AG04449 (cell line): ENCODE data around the gene L3HYPDH.
"Not testable (repeated sequence)": the region's sequence is repeated elsewhere in the genome, so short reads cannot be mapped to it uniquely, and the experiment has no call there.

Experiments
- CTCF ChIA-PET: fragments of 350-600 bp; formaldehyde crosslinking; extraction: SDS; loops from one replicate; lab custom pipeline; 2021; ENCODE audit warnings: antibody characterized with exemption; lab: Yijun Ruan, JAX
- POLR2A ChIA-PET: fragments of 400-600, 350-600 bp; formaldehyde crosslinking; extraction: SDS; loops from one replicate; lab custom pipeline; 2020; ENCODE audit warnings: antibody characterized with exemption, inconsistent platforms; lab: Yijun Ruan, JAX
- DNase-seq: peaks from one replicate; pipeline ENCODE4 v3.0.0-alpha.2; 2010; ENCODE audit warnings: low read depth, low spot score
- H3K4me3 ChIP-seq: 2 replicates; pipeline ENCODE4 v1.5.1; 2011; ENCODE audit warnings: low read depth, mild to moderate bottlenecking, control low read depth, low read length
- CTCF ChIP-seq: IDR thresholded peaks from one replicate; pipeline ENCODE4 v1.5.1; 2011; ENCODE audit warnings: mild to moderate bottlenecking, moderate library complexity, low read length, control low read depth, inconsistent platforms; ENCODE audit not compliant: insufficient read depth; ENCODE audit errors: missing control alignments

Gene L3HYPDH

GRCh38 chr14:59450716-59451115 is 33.5 kb downstream of the L3HYPDH start:
- ChIA-PET POLR2A (no interaction called here), CTCF (interaction anchor here (1.1 to 22.5 kb wide), 3 partner anchors 9 to 323 kb away, joined by 5 to 443 read pairs (median 5); partner anchors contain the start of gene CCDC175)
- no peak for TF ChIP-seq CTCF
- no peak overlapping the region for H3K4me3 ChIP-seq
- no peak for DNase-seq

GRCh38 chr14:59448673-59449072 is 35.5 kb downstream of the L3HYPDH start:
- POLR2A ChIA-PET, H3K4me3 ChIP-seq, DNase-seq: not testable (repeated sequence)
- CTCF ChIA-PET: interaction anchor here (22.5 kb wide), 1 partner anchor 320 kb away, joined by 443 read pairs; no protein-coding TSS in a partner anchor

GRCh38 chr14:59439256-59439965 is 44.8 kb downstream of the L3HYPDH start:
- no peak overlapping the region for H3K4me3 ChIP-seq
- POLR2A ChIA-PET: no interaction called here
- CTCF ChIA-PET: interaction anchor here (1.0 to 22.5 kb wide), 4 partner anchors 16 to 311 kb away, joined by 3 to 443 read pairs (median 4); no protein-coding TSS in a partner anchor
- DNase-seq: peak; percentile 52
- TF ChIP-seq CTCF: no peak

GRCh38 chr14:59438195-59438647 is 46.0 kb downstream of the L3HYPDH start:
- TF ChIP-seq CTCF: no peak
- ChIA-PET POLR2A (no interaction called here), CTCF (interaction anchor here (1.1 to 22.5 kb wide), 4 partner anchors 9 to 310 kb away, joined by 3 to 443 read pairs (median 4); no protein-coding TSS in a partner anchor)
- peak; percentile 71 for DNase-seq
- no peak overlapping the region for H3K4me3 ChIP-seq

- ChIA-PET CTCF (interaction anchor here (1.4 to 22.5 kb wide), 2 partner anchors 29 to 308 kb away, joined by 3 to 443 read pairs; no protein-coding TSS in a partner anchor), POLR2A (no interaction called here)
Observed at GRCh38 chr14:59435987-59436386, 48.2 kb downstream of the L3HYPDH start.

GRCh38 chr14:59435101-59435500 is 49.1 kb downstream of the L3HYPDH start:
- TF ChIP-seq CTCF: no peak
- ChIA-PET CTCF (interaction anchor here (1.1 to 22.5 kb wide), 3 partner anchors 9 to 307 kb away, joined by 3 to 443 read pairs (median 5); no protein-coding TSS in a partner anchor), POLR2A (no interaction called here)
- no peak for DNase-seq
- no peak overlapping the region for H3K4me3 ChIP-seq

More at GRCh38 chr14:59435987-59436386, 48.2 kb downstream of the L3HYPDH start:
- no peak overlapping the region for H3K4me3 ChIP-seq
- DNase-seq: no peak
- TF ChIP-seq CTCF: no peak
